Measurements from ENCODE around the gene SLC41A3.
A peak's percentile ranks its signal among the peaks of the same experiment; 100 is the strongest.
"Not testable (repeated sequence)": the region's sequence is repeated elsewhere in the genome, so short reads cannot be mapped to it uniquely, and the experiment has no call there.

Gene SLC41A3

DNA sequence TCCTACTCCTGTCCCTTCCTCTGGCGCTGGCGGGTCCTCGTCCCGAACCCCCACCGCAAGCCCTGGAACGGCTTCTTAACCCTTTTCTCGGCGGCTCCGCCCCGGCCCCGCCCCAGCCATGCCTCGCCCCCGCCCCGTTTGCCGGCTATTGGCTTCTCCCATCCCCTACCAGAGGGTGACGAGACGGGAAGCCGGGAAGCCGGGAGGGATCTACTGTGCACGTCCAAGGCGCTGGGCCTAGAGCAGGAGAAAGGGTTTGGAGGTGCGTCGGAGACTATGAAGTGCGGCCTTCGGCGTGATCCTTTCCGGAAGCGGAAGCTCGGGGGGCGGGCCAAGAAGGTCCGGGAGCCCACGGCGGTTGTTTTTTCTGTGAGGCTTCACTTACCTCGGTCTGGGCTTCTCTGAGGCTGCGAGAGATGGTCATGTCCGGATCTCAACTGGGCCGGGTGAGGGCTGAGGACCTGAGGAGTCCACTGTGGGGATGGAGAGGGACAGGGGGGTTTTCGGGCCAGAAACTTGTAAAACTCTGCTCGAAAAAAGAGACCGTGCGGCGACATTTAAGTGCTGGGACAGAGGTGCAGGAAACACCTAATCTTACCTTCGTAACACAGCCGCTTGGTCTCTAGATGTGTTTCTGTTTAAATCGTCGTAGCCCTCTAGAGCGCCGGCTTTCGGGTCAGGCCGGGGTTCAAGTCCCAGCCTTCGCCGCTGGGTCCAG lies 93.5 kb downstream of the SLC41A3 start:
- peak; percentile 68 for DNase-seq (ENCODE audit: low spot score)

DNA sequence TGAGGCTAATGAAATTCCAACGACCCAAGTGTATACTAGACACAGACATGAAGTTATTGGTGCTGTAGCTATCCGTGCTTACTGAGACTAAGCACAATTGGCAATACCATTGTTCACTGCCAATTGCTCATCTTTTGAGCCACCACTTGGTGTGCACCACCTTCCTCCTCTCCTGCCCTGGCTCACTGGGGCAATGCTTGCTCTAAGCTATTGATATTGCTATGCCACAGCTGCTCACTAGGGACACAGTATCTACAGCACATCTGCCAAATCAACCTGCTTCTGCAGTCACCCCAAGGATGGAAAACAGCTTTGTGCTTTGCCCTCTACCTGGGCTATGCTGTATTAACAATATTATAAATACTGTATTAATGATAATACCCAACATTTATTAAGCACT lies 99.0 kb downstream of the SLC41A3 start:
- DNase-seq (ENCODE audit: low spot score): not testable (repeated sequence)

DNA sequence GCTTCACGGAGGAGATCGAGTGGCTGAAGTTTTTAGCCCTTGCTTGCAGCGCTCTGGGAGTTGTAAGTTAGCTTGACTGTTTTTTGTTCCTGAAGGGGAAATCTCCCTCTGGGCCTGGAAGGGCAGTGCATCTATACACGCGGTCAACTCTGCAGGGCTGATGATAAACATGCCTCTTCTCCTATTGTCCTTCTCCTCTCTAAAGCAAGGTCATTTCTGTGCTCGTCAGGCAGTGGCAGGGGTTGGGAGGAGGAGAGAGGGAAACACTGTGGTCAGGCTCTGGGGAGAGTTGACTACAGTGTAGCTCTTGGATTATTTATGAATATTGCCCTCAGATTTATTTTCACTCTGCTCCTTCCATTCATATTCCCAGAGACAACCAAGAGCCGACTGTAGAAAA lies 106.8 kb downstream of the SLC41A3 start:
- not testable (repeated sequence) for DNase-seq (ENCODE audit: low spot score)

DNA sequence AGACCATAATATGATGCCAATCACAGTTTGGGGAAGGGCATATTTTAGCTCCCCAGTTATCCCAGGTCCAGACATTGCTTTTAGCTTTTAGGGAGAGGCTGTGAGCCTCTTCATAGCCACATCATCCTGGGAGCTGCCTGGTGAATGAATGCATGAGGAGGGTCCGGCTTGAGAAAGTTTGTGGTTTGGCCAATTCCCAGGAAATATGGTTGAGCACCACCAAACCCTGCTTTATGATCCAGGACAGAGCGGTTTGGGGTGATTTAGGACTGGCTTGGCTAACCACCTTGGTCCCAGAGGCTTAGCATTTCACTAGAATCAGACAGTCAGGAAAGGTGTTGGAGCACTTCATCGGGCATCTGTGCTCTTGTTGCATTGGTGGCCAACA lies 107.9 kb downstream of the SLC41A3 start:
- not testable (repeated sequence) for DNase-seq (ENCODE audit: low spot score)

DNA sequence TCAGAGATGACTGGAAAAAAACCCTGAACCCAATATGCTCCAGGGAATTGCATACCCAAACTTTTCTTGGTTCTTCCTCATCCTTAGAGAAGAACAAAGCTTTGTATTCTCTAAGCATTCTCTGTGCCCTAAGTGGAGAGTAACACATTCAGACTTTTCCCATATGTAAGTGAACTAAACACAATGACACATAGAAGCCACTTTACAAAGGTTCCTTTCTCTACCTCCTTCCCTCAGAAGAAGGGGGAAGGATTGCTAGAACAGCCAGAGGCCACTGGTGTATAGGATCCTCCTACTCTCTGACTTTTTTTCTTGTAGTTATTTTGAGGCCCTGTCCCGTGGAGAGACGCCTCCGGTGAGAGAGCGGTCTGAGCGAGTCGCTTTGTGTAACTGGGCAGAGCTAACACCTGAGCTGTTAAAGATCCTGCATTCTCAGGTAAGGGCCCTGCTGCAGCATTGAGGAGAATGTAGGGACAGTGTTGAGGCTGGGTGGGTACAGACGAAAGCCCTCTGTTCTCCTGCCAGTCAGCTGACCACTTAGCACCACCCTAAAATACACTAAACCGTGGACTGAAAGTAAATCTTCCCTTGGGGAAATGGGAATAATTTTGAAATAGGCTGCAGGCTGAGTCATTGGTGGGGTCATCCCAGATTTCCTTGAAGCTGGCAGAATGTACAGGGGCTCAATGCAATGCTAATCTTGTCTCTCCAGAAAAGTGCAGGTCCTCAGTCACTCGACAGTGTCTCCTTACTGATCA lies 108.5 kb downstream of the SLC41A3 start:
- not testable (repeated sequence) for DNase-seq (ENCODE audit: low spot score)

DNA sequence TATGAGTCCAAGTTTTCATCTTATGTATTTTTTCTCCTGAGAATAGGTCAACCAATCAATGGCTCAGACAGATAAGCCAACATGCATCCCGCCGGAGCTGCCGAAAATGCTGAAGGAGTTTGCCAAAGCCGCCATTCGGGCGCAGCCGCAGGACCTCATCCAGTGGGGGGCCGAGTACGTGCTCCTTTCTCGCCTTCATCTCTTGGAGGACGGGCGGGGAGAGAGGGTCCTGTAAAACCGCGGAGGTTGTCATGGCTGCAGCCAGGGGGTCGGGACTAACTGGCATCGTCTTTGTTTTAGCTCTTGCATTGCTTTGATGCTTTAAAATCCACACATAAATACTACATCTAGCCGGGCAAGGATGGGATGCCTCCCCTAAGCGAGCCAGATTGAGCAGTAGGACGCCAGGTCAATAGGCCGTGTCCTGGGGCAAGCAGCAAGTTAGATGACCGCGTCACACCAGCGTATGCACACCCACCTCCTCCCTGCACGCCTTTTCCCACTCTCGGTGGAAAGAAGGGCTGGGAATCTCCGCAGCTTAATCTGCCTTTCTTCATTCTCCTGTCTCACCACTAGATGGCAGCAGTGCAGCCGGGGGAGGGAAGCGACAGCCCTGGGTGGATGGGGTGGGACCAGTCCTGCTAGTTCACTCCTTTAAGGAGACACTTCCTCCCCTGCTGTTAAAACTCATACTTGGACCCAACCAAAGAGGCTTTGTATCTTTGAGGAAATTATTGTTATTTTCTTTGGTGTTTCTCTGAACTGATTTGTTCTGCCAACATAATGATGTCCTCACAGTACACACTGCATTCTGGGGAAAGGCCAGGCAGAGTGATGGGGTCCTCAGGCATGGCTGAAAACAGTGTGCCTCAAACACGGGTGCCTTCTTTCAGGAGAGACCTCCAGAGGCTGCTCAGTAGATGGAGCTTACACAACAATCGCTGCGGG lies 111.7 kb downstream of the SLC41A3 start:
- peak; percentile 28 for DNase-seq (ENCODE audit: low spot score)

DNA sequence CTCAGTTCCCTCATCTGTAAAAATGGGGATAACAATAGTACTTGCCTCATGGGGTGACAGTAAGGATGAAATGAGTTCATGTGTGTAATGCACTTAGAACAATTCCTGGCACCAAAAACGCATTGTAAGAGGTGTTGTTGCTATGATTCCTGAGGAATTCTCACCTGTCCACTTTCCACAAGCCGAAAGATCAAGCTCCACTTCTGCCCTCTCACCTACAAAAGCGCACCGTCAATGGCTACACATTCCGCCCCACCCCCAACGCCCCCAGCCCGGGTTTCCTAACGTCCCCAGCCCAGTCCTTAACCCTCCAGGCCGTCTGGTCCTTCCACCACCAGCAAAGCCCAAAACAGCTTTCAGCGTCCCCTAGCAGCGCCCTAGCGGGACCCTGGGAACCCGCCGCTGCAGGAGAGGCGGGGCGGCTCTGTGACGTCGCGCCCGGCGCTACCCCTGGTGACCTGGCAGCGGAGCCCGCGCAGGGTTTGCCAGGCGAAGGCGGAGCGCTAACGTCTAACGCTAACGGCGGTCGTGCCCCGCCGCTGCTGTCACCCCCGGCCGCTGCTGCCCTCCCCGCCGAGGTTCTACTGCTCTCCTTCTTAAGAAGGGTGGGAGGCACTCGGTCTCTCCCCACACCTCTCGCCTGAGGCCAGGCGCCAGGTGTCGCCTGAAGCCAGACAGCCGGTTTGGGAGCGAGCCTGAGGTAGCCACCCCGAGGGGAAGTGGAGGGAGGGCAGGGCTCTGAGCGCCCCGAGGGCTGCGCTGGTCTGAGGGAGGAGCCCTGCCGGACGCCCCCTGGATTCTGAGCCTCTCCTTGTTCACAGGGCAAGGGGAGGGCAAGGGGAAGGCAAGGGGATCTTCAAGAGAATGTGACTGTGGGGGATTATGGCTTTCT lies 115.0 kb downstream of the SLC41A3 start, which contains the start of gene ROPN1B:
ROPN1B (plus strand) TSS at position 478 of the 892 bp plus-strand sequence. CDS start 2,877 bp downstream, outside the sequence.
- DNase-seq (ENCODE audit: low spot score): not testable (repeated sequence)

DNA sequence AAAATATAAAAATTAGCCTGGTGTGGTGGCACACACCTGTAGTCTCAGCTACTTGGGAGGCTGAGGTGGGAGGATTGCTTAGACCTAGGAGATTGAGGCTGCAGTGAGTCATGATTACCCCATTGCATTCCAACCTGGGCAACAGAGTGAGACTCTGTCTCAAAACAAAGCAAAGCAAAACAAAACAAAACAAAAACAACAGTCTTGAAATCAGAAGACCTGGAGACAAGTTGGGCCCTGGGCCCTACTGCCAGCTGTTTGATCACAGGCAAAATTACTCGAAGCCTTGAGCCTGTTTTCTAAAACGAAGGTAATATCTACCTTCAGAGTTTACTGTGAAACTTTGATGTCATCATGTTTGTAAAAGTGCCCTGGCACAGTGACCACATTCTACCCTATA lies 115.8 kb downstream of the SLC41A3 start:
- DNase-seq (ENCODE audit: low spot score): not testable (repeated sequence)

DNA sequence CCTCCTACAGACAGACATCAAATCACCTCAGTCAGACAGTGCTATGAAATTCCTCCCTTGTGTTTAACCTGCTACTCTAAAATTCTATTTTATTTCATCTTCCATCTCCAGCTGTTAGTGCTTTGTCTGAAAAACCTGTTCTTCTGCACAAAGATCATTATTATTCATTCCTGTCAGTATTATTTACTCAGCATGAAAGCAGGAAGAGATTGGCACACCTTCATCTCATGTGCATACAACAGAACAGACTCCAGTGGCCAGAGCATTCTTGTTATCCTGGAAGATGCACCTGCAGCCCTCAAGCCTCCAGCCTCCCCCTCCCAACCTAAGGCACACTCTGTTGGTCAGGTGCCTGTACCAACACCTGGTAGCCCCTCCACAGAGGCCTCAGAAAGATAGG lies 116.8 kb downstream of the SLC41A3 start:
- DNase-seq (ENCODE audit: low spot score): no peak

DNA sequence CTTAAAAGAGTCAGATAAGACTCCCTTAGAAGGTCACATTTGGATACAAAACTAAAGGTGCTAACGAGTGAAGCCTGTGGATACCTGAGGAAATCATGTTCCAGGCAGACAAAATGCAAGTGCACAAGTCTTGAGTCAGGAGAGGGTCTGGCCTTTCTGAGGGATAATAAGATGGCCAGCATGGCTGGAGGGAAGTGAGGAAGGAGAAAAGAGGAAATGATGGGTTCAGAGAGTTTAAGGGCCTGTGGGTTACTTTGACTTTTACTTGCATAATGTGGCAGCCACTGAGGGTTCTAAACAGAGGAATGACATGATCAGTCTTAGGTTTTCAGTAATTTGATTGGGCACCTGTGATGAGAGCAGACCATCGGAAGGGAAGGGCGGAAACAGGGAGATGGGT lies 118.4 kb downstream of the SLC41A3 start:
- DNase-seq (ENCODE audit: low spot score): no peak

DNA sequence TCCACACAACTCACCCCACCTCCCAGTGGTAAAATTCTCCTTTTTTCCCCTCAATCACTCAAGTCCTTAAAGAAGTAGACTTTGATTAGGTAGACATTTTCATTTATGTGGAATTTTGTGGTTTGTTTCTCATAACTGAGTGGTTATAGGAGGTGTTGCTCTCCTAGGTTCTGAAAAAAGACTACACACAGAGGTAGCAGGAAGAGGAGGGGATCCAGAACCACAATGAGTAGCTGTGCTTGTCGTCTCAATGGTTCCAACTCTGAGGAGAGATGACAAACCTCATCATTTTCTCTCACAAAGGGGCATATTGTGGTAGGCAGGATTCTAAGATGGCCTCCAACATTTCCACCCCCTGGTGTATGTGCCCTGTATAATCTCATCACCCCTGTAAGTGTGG lies 120.1 kb downstream of the SLC41A3 start:
- DNase-seq (ENCODE audit: low spot score): not testable (repeated sequence)

DNA sequence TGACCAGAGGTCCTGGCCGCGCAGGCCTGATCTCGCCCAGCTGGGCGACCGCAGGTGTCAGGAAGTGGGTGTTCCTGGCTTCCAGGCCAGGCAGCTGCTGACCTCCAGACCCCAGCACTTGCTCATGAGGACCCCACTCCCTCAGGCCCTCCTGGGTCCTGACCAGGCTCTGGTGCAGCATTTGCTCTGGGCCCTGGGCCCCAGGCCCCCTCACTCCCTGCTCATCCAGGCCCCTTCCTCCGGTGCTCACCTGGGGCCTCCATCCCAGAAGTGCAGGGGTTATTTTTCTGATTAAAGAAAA lies 122.7 kb downstream of the SLC41A3 start:
- DNase-seq (ENCODE audit: low spot score): no peak

DNA sequence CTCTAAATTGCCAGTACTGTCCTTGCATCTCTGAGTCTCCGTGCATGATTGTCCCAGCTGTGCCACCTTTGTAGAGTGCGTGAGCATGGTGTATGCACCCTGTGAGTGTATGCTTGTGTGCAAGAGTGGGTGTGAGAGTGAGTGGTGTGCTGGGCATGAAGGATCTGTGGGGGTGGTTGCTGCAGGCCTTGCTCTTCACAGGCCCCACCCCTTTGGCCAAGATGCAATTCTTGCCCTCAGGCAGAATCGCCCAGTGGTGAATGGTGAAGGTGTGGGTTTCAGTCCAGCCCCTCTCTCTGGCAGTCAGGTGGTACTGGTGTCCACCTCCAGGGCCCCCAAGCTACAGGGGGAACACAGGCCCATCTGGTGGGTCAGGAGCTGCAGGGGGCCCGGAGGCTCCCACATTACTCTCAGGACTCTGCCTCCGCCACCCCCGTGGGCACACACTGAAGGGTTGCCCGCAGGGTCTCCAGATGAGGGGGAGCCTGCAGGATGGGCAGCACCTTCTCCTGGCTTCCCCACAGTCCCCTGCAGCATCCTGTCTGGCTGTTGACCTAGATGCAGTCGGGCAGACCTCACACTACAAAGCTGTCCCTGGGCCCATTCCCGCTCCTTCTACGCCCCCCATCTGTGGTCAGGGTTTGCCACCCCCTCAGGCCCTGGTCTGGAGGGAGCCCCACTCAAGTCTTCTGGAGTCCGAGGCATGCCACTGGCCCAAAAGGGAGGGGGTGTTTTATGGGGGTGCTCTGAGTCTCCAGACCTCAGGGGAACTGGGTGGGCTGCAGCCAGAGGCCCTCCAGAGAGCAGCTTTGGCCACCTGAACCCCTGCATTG lies 123.3 kb downstream of the SLC41A3 start:
- no peak for DNase-seq (ENCODE audit: low spot score)

DNA sequence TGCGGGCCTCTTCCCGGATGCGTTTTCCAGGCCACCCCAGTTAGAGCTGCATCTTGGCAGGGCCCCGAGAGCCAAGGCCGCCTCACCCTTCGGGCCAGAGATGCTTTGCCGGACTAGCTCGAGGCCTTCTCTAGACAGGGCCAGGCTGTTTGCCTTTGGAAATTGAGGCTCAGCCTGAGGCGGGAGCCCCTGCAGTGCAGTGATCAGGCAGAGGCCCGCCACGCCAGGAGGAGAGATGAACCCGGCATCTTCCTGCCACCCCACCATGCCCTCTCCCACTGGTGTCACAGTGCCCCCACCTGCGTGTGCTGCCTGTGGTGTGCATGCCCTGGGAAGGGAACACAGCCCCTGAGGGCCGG lies 123.9 kb downstream of the SLC41A3 start:
- DNase-seq (ENCODE audit: low spot score): no peak

DNA sequence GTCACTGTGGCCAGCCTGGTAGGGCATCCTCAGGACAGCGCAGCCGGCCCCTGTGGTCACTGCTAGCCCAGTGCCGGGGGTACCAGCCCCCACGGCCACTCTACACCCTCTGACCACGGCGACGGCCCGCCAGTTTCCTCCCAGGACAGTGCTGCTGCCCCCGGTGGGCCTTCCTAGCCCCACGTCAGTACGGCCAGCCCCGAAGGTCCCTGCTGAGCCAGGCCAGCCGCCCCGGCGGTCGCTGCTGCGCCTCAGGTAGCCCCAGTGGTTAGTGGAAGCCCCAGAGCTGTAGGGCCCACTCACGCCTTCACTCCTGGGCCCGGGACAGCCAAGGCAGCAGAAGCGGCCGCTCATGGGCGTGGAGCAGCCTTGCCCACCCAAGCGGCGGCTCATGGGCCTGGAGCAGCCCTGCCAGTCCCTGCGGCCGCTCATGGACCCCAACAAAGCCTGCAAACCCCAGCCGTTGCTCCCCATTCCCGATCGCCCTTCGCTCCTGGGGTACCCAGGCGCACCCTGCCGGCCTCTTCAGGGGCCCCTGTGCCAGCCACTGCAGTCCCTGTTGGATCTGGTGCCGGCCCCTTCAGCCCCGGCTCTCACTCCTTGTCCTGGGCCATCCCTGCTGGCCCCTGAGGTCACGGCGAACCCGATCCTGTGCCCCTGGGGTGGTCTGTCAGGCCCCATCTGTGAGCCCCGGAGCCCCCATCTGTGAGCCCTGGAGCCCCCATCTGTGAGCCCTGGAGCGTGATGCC lies 124.4 kb downstream of the SLC41A3 start:
- no peak for DNase-seq (ENCODE audit: low spot score)

DNA sequence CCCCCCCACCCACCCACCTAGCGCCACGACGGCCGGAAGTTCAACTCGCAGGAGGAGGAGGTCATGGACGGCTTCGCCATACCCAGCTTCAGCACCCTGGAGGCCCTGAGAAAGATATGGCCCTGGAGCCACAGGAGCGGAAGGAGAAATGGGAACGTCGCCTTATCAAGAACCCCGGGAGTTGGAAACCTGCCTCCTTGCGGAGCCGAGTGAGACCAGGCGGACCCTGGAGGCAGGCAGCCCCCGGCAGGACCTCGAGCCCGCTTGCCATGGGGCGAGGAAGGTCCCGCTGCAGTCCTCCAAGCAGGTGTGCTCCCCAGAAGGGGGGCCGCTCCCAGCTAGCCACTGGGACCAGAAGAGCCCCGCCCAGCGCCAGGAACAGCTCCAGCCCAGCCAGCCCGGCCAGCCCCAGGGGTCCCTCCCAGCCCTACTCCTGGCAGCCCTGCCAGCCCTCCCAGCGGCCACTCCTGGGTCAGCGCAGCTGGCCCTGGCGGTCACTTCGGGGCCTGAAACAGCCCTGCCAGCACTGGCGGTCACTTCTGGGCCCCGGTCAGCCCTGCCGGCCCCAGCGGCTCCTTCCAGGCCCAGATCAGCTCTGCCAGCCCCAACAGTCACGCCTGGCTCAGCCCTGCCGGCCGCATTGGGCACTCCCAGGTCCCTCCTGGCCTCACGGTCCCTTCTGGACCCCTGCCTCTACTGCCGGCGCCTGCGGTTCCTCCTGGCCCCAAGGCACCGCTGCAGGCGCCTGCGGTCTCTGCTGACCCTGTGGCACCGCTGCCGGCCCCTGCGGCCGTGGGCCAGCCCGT lies 125.2 kb downstream of the SLC41A3 start:
- DNase-seq (ENCODE audit: low spot score): no peak

DNA sequence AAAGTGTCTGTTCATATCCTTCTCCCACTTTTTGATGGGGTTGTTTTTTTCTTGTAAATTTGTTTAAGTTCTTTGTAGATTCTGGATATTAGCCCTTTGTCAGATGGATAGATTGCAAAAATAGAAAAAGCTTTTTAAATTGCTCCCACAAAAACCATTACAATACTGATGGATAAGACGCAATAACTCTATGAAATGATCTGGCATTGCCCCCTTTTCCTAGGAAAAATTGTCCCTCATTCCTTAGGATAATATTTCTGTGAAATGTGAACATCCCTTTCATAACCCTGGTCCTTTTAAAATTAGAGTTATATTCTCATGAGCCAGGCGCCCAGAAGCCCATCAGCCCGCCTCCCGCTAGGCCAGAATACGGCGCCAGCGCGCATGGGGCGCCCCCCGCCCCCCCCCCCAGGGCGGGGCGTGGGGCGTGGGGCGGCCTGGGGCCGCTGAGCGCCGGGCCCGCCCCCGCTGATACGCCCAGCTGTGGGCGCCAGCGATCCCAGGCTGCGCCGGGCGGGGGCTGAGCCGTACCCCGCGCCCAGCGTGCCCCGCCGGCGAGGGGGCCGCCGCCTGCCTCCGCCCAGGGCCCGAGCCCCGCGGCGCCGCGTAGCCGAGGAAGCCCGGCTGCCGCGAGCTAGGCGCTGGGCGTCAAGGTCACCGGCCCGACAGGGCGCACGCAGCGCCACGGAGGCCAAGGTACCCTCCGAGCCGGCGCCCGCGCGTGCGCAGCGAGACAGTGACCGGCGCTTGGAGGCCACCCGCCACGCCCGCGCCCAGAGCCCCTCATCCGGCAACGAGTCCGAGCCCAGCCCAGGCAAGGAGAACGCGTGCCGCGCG lies 126.0 kb downstream of the SLC41A3 start:
- DNase-seq (ENCODE audit: low spot score): no peak

DNA sequence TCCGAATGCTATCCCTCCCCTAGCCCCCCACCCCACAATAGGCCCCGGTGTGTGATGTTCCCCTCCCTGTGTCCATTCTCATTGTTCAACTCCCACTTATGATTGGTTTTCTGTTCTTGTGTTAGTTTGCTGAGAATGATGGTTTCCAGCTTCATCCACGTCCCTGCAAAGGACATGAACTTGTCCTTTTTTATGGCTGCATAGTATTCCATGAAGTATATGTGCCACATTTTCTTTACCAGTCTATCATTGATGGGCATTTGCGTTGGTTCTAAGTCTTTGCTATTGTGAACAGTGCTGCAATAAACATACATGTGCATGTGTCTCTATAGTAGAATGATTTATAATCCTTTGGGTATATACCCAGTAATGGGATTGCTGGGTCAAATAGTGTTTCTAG lies 126.9 kb downstream of the SLC41A3 start:
- not testable (repeated sequence) for DNase-seq (ENCODE audit: low spot score)
